HepG2 (cell line): ENCODE measurements around the gene CAMTA1. TPM values are rescaled to one million over a fixed set of nuclear protein-coding genes. Genes with fewer than 3 reads are reported as not detected.

Source experiments
- ATAC-seq: fragments of 200-7000 bp; cut with Tn5 transposase; 3 replicates; pipeline ENCODE4 v1.9.1; 2020; ENCODE audit warnings: mild to moderate bottlenecking, moderate library complexity
- BruUV-seq: library from RNA; stranded (reverse); fragments of 400-500 nt; replicated peaks from 2 replicates; lab custom pipeline; 2021; lab: Mats Ljungman, UMichigan
- CTCF ChIA-PET: fragments of 300-600 bp; formaldehyde crosslinking; extraction: SDS; loops from one replicate; lab custom pipeline; 2021; ENCODE audit warnings: low total read pairs, inconsistent platforms, low intra/inter-chr PET ratio; lab: Yijun Ruan, JAX
- POLR2A ChIA-PET: fragments of 350-600 bp; sonication (Branson Sonifier 250); formaldehyde crosslinking; loops from one replicate; lab custom pipeline; 2020; ENCODE audit warnings: antibody characterized with exemption, inconsistent platforms; lab: Yijun Ruan, JAX
- DNase-seq: peaks from one replicate; pipeline ENCODE4 v3.0.0-alpha.2; 2015; ENCODE audit warnings: low spot score
- FAIRE-seq: peaks from 3 replicates; lab custom pipeline; 2011; peaks lifted over from hg19 to GRCh38; lab: Jason Lieb, UNC
- H2AFZ ChIP-seq: one replicate; pipeline ENCODE4 v1.6.1; 2011; ENCODE audit warnings: low read length, inconsistent platforms
- H3K27ac ChIP-seq: fragments of 300-600 bp; 3 replicates; pipeline ENCODE4 v1.8.0; 2011; ENCODE audit warnings: mixed run types, mild to moderate bottlenecking, mixed read lengths, low read length, inconsistent platforms; ENCODE audit not compliant: insufficient read depth; ENCODE audit errors: extremely low read length
- H3K27me3 ChIP-seq, 2 experiments: fragments of 200-600 bp in 1 of 2; 2 replicates in 1 of 2; 3 replicates in 1 of 2; pipeline versions ENCODE4 v1.6.0 to v1.8.0; 2011; ENCODE audit warnings: low read length in 2 of 2, mild to moderate bottlenecking in 2 of 2, moderate library complexity in 2 of 2, inconsistent platforms in 1 of 2; ENCODE audit not compliant: insufficient read depth in 2 of 2, control insufficient read depth in 1 of 2
- H3K36me3 ChIP-seq, 2 experiments: fragments of 200-600 bp in 1 of 2; replicated peaks in 1 of 2; 2 replicates in 1 of 2; 3 replicates in 1 of 2; pipeline versions ENCODE4 v1.5.1 to v1.8.0; 2011; ENCODE audit warnings: low read length in 2 of 2, inconsistent platforms in 1 of 2; ENCODE audit not compliant: insufficient read depth in 2 of 2, control insufficient read depth in 1 of 2
- H3K4me1 ChIP-seq: 2 replicates; pipeline ENCODE4 v1.5.1; 2012; ENCODE audit warnings: low read length, inconsistent platforms; ENCODE audit not compliant: insufficient read depth
- H3K4me2 ChIP-seq: 2 replicates; pipeline ENCODE4 v1.6.0; 2011; ENCODE audit warnings: low read depth, low read length, inconsistent platforms
- H3K4me3 ChIP-seq, 3 experiments: fragments of 200-600 bp in 1 of 3; sonication (generic), shearing (Covaris generic) in 1 of 3; replicated peaks in 1 of 3; 2 replicates each; pipeline ENCODE4 v1.5.1; 2011 to 2016; ENCODE audit warnings: low read length in 3 of 3, inconsistent platforms in 2 of 3, low read depth in 2 of 3, mild to moderate bottlenecking in 2 of 3, control low read depth in 1 of 3, mixed read lengths in 1 of 3; ENCODE audit not compliant: insufficient read depth in 1 of 3
- H3K79me2 ChIP-seq: one replicate; pipeline ENCODE4 v1.6.1; 2011; ENCODE audit warnings: low read length, inconsistent platforms; ENCODE audit not compliant: insufficient read depth
- H3K9ac ChIP-seq: 2 replicates; pipeline ENCODE4 v1.6.0; 2011; ENCODE audit warnings: mild to moderate bottlenecking, low read depth, low read length, inconsistent platforms; ENCODE audit not compliant: insufficient read depth
- H3K9me3 ChIP-seq: 2 replicates; pipeline ENCODE4 v1.5.1; 2012; ENCODE audit warnings: mild to moderate bottlenecking, low read length
- H4K20me1 ChIP-seq: 2 replicates; pipeline ENCODE4 v1.6.0; 2011; ENCODE audit warnings: inconsistent platforms, mild to moderate bottlenecking, low read length, moderate library complexity; ENCODE audit not compliant: insufficient read depth
- RFX3 ChIP-seq: IDR thresholded peaks from 2 replicates; pipeline ENCODE4 v1.6.1; 2016; ENCODE audit warnings: missing biosample characterization, missing genetic modification reagents
- ZMAT5 ChIP-seq: sonication (generic); formaldehyde crosslinking; IDR thresholded peaks from 2 replicates; pipeline ENCODE4 v1.5.0; 2020; ENCODE audit warnings: mild to moderate bottlenecking, low read depth, missing genetic modification reagents, borderline replicate concordance
- ZNF337 ChIP-seq: sonication (generic); formaldehyde crosslinking; IDR thresholded peaks from 2 replicates; pipeline ENCODE4 v1.5.1; 2020; ENCODE audit warnings: missing genetic modification reagents, low read depth, mild to moderate bottlenecking, borderline replicate concordance
- ZNF432 ChIP-seq: sonication (generic); formaldehyde crosslinking; IDR thresholded peaks from 2 replicates; pipeline ENCODE4 v1.5.0; 2020; ENCODE audit warnings: missing genetic modification reagents, mild to moderate bottlenecking, borderline replicate concordance
- WGBS: methylation state at CpG from one replicate; pipeline ENCODE4 v1.1.6; 2017; ENCODE audit warnings: low lambda C conversion rate; 5-methylcytosine and 5-hydroxymethylcytosine counted together
- in situ Hi-C: cut with HindIII; loops from 2 replicates; pipeline ENCODE4 v1.10.0; 2017; ENCODE audit warnings: low pct_unique_long_range_greater_than_20kb; ENCODE audit not compliant: extremely low pct_ligation_motif_present
- intact Hi-C: fragments of 100-400 bp; cut with micrococcal nuclease; formaldehyde crosslinking; loops from one replicate; pipeline ENCODE4 v1.10.0; 2022; ENCODE audit not compliant: unreplicated experiment
- polyA plus RNA-seq, 8 experiments: library from polyadenylated mRNA; depleted of rRNA in 3 of 8; stranded (reverse) in 7 of 8; unstranded in 1 of 8; fragments of >200 nt; fragmentation: Illumina TruSeq in 4 of 8; extraction: Trizol in 4 of 8; gene quantifications; 2 replicates each; pipeline versions ENCODE4 v1.2.1 to v1.2.3, GENCODE V29; 2011 to 2016; ENCODE audit warnings: low read depth in 4 of 8, missing spikeins in 1 of 8, mixed read lengths in 1 of 8; ENCODE audit not compliant: insufficient read depth in 1 of 8
- total RNA-seq, 5 experiments: library from RNA; depleted of rRNA; stranded (reverse); fragments of >200 nt; fragmentation: Illumina TruSeq; extraction: Trizol; gene quantifications; 2 replicates each; pipeline ENCODE4 v1.2.3, GENCODE V29; 2016; ENCODE audit warnings: low read depth in 1 of 5
- TF ChIP-seq, protein P1 (sequence below), 2 experiments: sonication (generic) in 1 of 2; formaldehyde crosslinking in 1 of 2; IDR thresholded peaks; 2 replicates each; pipeline versions ENCODE4 v1.4.0 to v1.6.1; 2018 to 2020; ENCODE audit warnings: missing genetic modification reagents in 2 of 2, borderline replicate concordance in 1 of 2, low read depth in 1 of 2, mild to moderate bottlenecking in 1 of 2, missing biosample characterization in 1 of 2

CAMTA1 gene
- total and polyA plus RNA-seq, 2 of the 13 experiments (the other 11 are each of a cell fraction or from before 2014, with no cell fraction given), result 25.0 to 36.4 TPM

- TF ChIP-seq ZNF432 (no peak), ZNF337 (no peak), ZMAT5 (CRISPR knock-in tag) (no peak)
These were observed 108.1 kb downstream of the CAMTA1 start (continued) for GRCh38 chr1:6893388-6893787.

GRCh38 chr1:6897138-6897537 is 111.9 kb downstream of the CAMTA1 start:
- Histone ChIP-seq H3K9ac (no peak overlapping the region), H3K4me3 (no peak overlapping the region), H3K4me1 (0 out of 2 replicates have a peak, but pooled peaks cover under 1% of the 10 kb centered on the region), H3K79me2 (no peaks in the 10 kb centered on the region), H3K27me3 (no peaks in the 10 kb centered on the region), H2AFZ (no peak overlapping the region), H3K4me2 (no peak overlapping the region), H3K36me3 (no peaks in the 10 kb centered on the region), H3K9me3 (no peaks in the 10 kb centered on the region), H3K27ac (no peak overlapping the region), H4K20me1 (no peaks in the 10 kb centered on the region)
- FAIRE-seq (no peak), DNase-seq (peak; percentile 10), ATAC-seq (peak; percentile 52; the same call in 2 of the 3 replicates)
- TF ChIP-seq, protein P1, sequence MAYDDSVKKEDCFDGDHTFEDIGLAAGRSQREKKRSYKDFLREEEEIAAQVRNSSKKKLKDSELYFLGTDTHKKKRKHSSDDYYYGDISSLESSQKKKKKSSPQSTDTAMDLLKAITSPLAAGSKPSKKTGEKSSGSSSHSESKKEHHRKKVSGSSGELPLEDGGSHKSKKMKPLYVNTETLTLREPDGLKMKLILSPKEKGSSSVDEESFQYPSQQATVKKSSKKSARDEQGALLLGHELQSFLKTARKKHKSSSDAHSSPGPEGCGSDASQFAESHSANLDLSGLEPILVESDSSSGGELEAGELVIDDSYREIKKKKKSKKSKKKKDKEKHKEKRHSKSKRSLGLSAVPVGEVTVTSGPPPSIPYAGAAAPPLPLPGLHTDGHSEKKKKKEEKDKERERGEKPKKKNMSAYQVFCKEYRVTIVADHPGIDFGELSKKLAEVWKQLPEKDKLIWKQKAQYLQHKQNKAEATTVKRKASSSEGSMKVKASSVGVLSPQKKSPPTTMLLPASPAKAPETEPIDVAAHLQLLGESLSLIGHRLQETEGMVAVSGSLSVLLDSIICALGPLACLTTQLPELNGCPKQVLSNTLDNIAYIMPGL (CRISPR knock-in tag; IDR thresholded peaks at IDR 0.05; ENCODE audit: borderline replicate concordance in 1 of 2, low read depth in 1 of 2), result no peak
- peak; percentile 43; the same call in 1 of the 2 replicates for TF ChIP-seq RFX3 (CRISPR knock-in tag)
- ChIA-PET POLR2A (no interaction called here), CTCF (no interaction called here)
- intact Hi-C loops, result no loop called here
- in situ Hi-C loops, result no loop called here
- 96% methylated on average over 2 of the region's 2 CpGs for WGBS
- no TSS peak for BruUV-seq
